ENCODE results near the gene CSNK1G2.

GRCh38 chr19:1911995-1912394 lies 29.0 kb upstream of the CSNK1G2 start:
- no peak for TF ChIP-seq POLR2AphosphoS5 (IDR thresholded peaks at IDR 0.05; ENCODE audit: insufficient read depth in 1 of 2, low read depth in 1 of 2)
- no peak for TF ChIP-seq CTCF (IDR thresholded peaks at IDR 0.05)

Data from vagina (tissue), 2 donors.